Liver (tissue), 2 donors: ENCODE results near the gene KIF26B.

Experiments
- CTCF ChIP-seq: fragments of 150-350 bp; IDR thresholded peaks from 2 replicates; pipeline ENCODE4 v1.5.1; 2017; ENCODE audit warnings: improper control_type of control experiment, low read depth, low read length; ENCODE audit not compliant: missing input control
- MAX ChIP-seq: IDR thresholded peaks from 2 replicates; pipeline ENCODE4 v1.6.1; 2016; ENCODE audit warnings: antibody characterized with exemption
- YY1 ChIP-seq: IDR thresholded peaks from 2 replicates; pipeline ENCODE4 v1.6.1; 2016; ENCODE audit warnings: antibody characterized with exemption, mild to moderate bottlenecking
- ZBTB33 ChIP-seq: IDR thresholded peaks from 2 replicates; pipeline ENCODE4 v1.6.1; 2016; ENCODE audit warnings: antibody characterized with exemption
- donor health status: healthy.

GRCh38 chr1:245110406-245110805 lies 44.4 kb upstream of the KIF26B start:
- TF ChIP-seq CTCF (no peak), ZBTB33 (no peak), YY1 (no peak), MAX (no peak)
